ENCODE results near the gene CCL27.

Gene CCL27

GRCh38 chr9:34689512-34689911 is 27.1 kb upstream of the CCL27 start:
- H3K4me3 ChIP-seq (ENCODE audit: control insufficient read depth, low read depth, low read length): no peak overlapping the region
- TF ChIP-seq CTCF (conservative IDR thresholded peaks at IDR 0.05; ENCODE audit: control insufficient read depth, insufficient read depth, low read depth, low read length): no peak
- no peak for DNase-seq (ENCODE audit: low read depth)

- no peak overlapping the region for H3K4me3 ChIP-seq (ENCODE audit: control insufficient read depth, low read depth, low read length)
- no peak for TF ChIP-seq CTCF (conservative IDR thresholded peaks at IDR 0.05; ENCODE audit: control insufficient read depth, insufficient read depth, low read depth, low read length)
- no peak for DNase-seq (ENCODE audit: low read depth)
These were observed 26.6 kb upstream of the CCL27 start for GRCh38 chr9:34689116-34689470.

- H3K4me3 ChIP-seq (ENCODE audit: control insufficient read depth, low read depth, low read length): no peak overlapping the region
- no peak for DNase-seq (ENCODE audit: low read depth)
- no peak for TF ChIP-seq CTCF (conservative IDR thresholded peaks at IDR 0.05; ENCODE audit: control insufficient read depth, insufficient read depth, low read depth, low read length)
These were observed 26.1 kb upstream of the CCL27 start for GRCh38 chr9:34688329-34689115.

GRCh38 chr9:34687276-34688030 is 25.0 kb upstream of the CCL27 start:
- no peak for TF ChIP-seq CTCF (conservative IDR thresholded peaks at IDR 0.05; ENCODE audit: control insufficient read depth, insufficient read depth, low read depth, low read length)
- DNase-seq (ENCODE audit: low read depth): no peak
- H3K4me3 ChIP-seq (ENCODE audit: control insufficient read depth, low read depth, low read length): no peak overlapping the region

GRCh38 chr9:34686732-34687131 is 24.3 kb upstream of the CCL27 start:
- peak; percentile 56 for DNase-seq (ENCODE audit: low read depth)

GRCh38 chr9:34686231-34686630 is 23.8 kb upstream of the CCL27 start:
- no peak for TF ChIP-seq CTCF (conservative IDR thresholded peaks at IDR 0.05; ENCODE audit: control insufficient read depth, insufficient read depth, low read depth, low read length)
- peak; percentile 81 for DNase-seq (ENCODE audit: low read depth)
- H3K4me3 ChIP-seq (ENCODE audit: control insufficient read depth, low read depth, low read length): no peak overlapping the region

More at GRCh38 chr9:34686732-34687131, 24.3 kb upstream of the CCL27 start:
- no peak for TF ChIP-seq CTCF (conservative IDR thresholded peaks at IDR 0.05; ENCODE audit: control insufficient read depth, insufficient read depth, low read depth, low read length)
- H3K4me3 ChIP-seq (ENCODE audit: control insufficient read depth, low read depth, low read length): no peak overlapping the region
